Mesodermal cell (in vitro differentiated cells): ENCODE results near the gene TMEM176A.
"Not testable (repeated sequence)": the region's sequence is repeated elsewhere in the genome, so short reads cannot be mapped to it uniquely, and the experiment has no call there.

ENCODE experiments used
- H3K27ac ChIP-seq: 2 replicates; pipeline ENCODE4 v1.7.0; 2013; ENCODE audit warnings: mild to moderate bottlenecking, low read depth, low read length, moderate library complexity; ENCODE audit not compliant: severe bottlenecking
- H3K36me3 ChIP-seq: 2 replicates; pipeline ENCODE4 v1.7.1; 2013; ENCODE audit warnings: mild to moderate bottlenecking, low read length, moderate library complexity; ENCODE audit not compliant: control insufficient read depth, insufficient read depth
- H3K4me1 ChIP-seq: one replicate; pipeline ENCODE4 v1.7.1; 2013; ENCODE audit warnings: mild to moderate bottlenecking, low read length; ENCODE audit not compliant: insufficient read depth, control insufficient read depth, poor library complexity, severe bottlenecking
- H3K4me3 ChIP-seq: 2 replicates; pipeline ENCODE4 v1.7.0; 2013; ENCODE audit warnings: low read length, control low read depth, mild to moderate bottlenecking; ENCODE audit not compliant: insufficient read depth, poor library complexity, severe bottlenecking; ENCODE audit errors: extremely low read depth
- H3K9me3 ChIP-seq: 2 replicates; pipeline ENCODE4 v1.7.1; 2013; ENCODE audit warnings: mild to moderate bottlenecking, low read length, moderate library complexity; ENCODE audit not compliant: control insufficient read depth
- whole genome bisulfite sequencing, 2 experiments: methylation state at CpG; one replicate each; pipeline ENCODE4 v1.1.5; 2013; ENCODE audit warnings: missing lambda C conversion rate in 2 of 2; ENCODE audit not compliant: insufficient coverage in 2 of 2; 5-methylcytosine and 5-hydroxymethylcytosine counted together

TMEM176A gene

DNA sequence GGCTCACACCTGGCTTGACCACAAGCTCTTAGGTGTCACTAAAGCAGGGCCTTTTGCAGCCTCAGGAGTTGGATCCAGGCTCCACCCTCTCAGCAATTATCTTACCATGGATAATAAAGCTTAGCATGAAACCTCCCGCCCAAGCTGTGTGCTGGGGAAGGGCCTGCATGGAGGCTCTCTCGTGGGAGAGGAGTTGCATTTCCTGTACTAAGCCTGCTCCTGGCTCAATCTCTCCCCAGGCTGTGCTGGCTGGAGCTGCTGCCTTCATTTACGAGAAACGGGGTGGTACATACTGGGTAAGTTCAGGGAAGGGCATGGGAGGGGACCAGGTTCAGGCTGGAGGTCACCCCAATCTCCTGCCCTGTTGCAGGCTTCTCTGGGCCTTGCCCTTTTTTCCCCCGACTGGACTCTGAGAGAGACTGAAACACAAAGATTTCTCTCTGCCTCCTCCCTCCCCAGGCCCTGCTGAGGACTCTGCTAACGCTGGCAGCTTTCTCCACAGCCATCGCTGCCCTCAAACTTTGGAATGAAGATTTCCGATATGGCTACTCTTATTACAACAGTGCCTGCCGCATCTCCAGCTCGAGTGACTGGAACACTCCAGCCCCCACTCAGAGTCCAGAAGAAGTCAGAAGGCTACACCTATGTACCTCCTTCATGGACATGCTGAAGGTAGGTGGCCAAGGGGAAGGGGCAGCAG, 2.7 kb downstream of the TMEM176A start:
- no peaks in the 10 kb centered on the region for H3K4me1 ChIP-seq
- H3K4me3 ChIP-seq: no peak overlapping the region
- 56 to 83% methylated on average over 5 to 10 of the region's 10 CpGs for WGBS, 2 experiments
- peaks cover 3% of the 10 kb centered on the region for H3K9me3 ChIP-seq
- H3K27ac ChIP-seq: no peak overlapping the region
- H3K36me3 ChIP-seq: no peaks in the 10 kb centered on the region

DNA sequence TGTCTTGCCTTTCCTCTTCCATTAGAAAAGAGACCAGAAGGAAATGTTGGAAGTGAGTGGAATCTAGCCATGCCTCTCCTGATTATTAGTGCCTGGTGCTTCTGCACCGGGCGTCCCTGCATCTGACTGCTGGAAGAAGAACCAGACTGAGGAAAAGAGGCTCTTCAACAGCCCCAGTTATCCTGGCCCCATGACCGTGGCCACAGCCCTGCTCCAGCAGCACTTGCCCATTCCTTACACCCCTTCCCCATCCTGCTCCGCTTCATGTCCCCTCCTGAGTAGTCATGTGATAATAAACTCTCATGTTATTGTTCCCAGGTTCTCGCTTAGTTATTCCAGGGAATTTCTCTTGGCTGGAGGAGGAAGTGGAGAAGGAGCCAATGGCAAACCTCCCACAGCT, 4.2 kb downstream of the TMEM176A start:
- Histone ChIP-seq H3K27ac (no peak overlapping the region), H3K9me3 (peaks cover 3% of the 10 kb centered on the region), H3K4me3 (no peak overlapping the region), H3K4me1 (no peaks in the 10 kb centered on the region), H3K36me3 (no peaks in the 10 kb centered on the region)
- WGBS, 2 experiments: 100% methylated on average over 2 of the region's 5 CpGs

DNA sequence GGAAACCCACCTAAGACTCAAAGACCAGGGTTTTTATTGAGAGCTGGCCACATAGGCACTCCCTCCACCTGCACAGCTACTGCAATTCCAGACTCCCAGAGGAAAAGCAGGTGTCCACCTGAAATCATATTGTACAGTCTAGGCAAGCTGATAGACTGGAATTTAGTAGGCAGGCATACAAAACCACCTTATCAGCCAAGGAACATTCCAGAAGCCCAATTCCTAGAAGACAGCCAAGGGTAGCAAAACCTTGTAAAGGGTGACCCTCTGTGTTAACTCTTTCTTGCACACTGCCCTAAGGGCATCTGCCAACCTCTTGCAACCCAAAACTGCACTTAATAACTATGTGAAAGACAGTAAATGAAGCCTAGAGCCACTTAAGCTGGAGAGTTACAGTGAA, 5.3 kb downstream of the TMEM176A start:
- Histone ChIP-seq H3K9me3 (peaks cover 3% of the 10 kb centered on the region), H3K27ac (no peak overlapping the region), H3K4me1 (no peaks in the 10 kb centered on the region), H3K4me3 (no peak overlapping the region), H3K36me3 (no peaks in the 10 kb centered on the region)

DNA sequence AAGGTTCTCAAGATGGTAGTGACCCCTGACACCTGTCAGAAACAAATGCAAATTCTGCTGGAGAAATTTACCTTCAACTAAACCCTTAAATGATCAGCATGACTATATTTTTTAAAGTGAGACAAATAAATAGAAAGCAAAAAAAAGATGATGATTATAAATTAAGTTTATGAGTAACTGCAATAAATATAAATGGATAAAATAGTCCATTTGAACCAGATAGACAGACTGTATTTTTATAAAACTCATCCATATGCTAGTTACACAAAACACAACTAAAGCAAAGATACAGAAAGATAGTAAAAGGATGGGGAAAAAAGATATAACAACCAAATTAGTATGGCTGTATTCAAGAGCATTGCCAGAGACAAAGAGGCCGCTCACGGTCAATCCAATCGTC, 5.9 kb downstream of the TMEM176A start:
- H3K9me3 ChIP-seq: peaks cover 3% of the 10 kb centered on the region
- WGBS, 2 experiments: 93 to 96% methylated on average over 2 to 3 of the region's 3 CpGs
- H3K4me3 ChIP-seq: no peak overlapping the region
- no peaks in the 10 kb centered on the region for H3K36me3 ChIP-seq
- H3K27ac ChIP-seq: no peak overlapping the region
- H3K4me1 ChIP-seq: no peaks in the 10 kb centered on the region

DNA sequence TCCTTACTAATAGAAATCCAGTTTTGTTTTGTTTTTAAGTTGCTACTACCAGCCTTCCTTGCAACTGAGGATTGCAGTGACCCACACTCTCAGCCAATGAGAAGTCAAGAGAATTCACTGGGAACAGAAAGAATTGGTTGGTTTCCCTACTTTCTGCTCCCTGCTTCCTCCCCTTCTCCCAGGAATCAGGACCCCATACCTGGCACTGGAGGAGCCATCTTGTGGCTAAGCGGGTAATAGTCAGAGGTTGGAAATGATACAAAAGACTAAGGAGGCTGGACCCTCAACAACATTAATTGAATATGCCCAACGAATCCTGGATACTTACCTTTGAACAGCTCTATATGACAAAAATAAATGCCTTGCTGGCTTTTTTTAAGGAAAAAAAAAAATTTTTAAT, 6.3 kb downstream of the TMEM176A start:
- H3K9me3 ChIP-seq: peaks cover 3% of the 10 kb centered on the region
- WGBS, 2 experiments: no CpG with 5 or more reads among the region's 2 CpGs
- no peaks in the 10 kb centered on the region for H3K4me1 ChIP-seq
- no peak overlapping the region for H3K27ac ChIP-seq
- no peak overlapping the region for H3K4me3 ChIP-seq
- no peaks in the 10 kb centered on the region for H3K36me3 ChIP-seq

DNA sequence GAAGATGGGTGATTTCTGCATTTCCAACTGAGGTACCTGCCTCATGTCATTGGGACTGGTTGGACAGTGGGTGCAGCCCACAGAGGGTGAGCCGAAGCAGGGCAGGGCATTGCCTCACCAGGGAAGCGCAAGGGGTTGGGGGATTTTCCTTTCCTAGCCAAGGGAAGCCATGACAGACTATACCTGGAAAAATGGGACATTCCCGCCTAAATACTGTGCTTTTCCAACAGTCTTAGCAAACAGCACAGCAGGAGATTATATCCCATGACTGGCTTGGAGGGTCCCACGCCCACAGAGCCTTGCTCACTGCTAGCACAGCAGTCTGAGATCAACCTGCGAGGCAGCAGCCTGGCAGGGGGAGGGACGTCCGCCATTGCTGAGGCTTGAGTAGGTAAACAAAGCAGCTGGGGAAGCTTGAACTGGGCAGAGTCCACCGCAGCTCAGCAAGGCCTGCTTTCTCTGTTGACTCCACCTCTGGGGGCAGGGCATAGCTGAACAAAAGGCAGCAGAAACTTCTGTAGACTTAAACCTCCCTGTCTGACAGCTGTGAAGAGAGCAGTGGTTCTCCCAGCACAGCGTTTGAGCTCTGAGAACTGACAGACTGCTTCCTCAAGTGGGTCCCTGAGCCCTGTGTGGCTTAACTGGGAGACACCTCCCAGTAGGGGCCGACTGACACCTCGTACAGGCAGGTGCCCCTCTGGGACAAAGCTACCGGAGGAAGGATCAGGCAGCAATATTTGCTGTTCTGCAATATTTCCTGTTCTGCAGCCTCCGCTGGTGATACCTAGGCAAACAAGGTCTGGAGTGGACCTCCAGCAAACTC, 7.3 kb downstream of the TMEM176A start:
- H3K9me3 ChIP-seq, H3K4me3 ChIP-seq, H3K27ac ChIP-seq, H3K36me3 ChIP-seq, H3K4me1 ChIP-seq: not testable (repeated sequence)
- 78 to 88% methylated on average over 10 to 13 of the region's 13 CpGs for WGBS, 2 experiments

DNA sequence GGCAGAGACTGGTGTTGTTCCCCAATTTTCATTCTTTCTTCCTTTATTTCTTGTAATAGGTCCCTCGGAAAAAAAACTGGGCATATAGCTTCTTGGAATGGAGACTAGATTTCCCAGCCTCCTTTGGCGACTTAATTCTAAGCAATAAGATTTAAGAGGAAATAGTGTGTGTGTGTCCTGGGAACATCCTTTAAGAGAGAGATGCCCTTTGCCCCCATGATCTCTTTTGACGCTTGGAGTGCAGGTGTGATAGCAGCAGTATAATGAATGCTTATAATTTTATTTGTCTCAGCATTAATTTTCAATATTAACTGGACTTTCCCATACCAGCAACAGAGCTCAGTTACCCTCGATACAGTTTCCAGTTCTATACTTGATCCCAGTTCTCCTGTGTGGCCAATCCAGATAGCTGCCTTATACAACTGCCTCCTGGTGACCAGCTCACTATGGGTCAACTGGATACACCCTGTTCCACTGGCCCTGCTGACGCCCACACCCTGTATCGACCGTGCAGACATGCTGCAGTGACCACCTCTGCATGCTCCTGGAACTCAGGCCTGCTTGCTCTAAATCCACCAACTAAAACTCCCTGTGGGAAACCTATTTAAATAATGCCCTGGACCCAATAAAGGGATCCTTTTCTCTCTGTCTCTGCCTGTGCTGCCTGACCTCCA, 13.9 kb downstream of the TMEM176A start:
- H3K9me3 ChIP-seq: no peaks in the 10 kb centered on the region
- no peak overlapping the region for H3K27ac ChIP-seq
- H3K36me3 ChIP-seq: no peaks in the 10 kb centered on the region
- H3K4me3 ChIP-seq: no peak overlapping the region
- 53% methylated on average over 5 of the region's 7 CpGs for WGBS, 2 experiments
- no peaks in the 10 kb centered on the region for H3K4me1 ChIP-seq

DNA sequence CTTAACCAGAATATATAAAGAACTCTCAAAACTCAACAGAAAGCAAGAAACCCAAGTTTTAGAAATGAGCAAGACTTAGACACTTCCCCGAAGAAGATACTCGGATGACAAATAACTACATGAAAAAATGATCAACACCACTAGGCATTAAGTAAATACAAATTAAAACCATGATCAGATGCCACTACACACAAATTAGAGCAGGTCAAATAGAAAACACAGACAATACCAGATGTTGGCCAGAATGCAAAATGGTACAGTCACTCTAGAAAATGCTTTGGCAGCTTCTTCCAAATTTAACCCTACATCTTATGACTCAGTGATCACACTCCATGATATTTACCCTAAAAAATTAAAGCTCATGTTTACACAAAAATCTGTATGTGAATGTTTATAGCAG, 18.4 kb downstream of the TMEM176A start:
- Histone ChIP-seq H3K27ac (no peak overlapping the region), H3K4me3 (no peak overlapping the region), H3K9me3 (no peaks in the 10 kb centered on the region), H3K4me1 (no peaks in the 10 kb centered on the region), H3K36me3 (no peaks in the 10 kb centered on the region)
- WGBS, 2 experiments: no CpG with 5 or more reads among the region's 2 CpGs

DNA sequence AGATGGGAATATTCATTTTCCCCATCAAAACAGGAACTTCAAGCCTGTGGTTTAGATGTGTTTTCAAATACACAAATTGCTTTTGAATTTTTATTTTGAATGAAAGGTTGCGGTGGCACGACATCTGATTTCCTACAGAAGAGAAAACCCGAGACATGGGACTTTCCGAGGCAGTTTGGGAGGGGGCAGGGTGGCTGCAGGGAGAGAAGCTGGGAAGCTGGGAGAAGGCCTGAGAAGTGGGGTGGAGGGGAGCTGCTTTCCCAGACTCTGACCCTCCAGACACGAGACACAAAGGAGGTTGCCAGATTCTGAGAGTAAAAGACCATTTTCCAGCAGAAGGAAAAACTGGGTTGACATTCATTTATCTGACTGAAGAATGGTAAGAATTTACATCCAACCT, 19.6 kb downstream of the TMEM176A start:
- Histone ChIP-seq H3K9me3 (no peaks in the 10 kb centered on the region), H3K4me1 (no peaks in the 10 kb centered on the region), H3K36me3 (no peaks in the 10 kb centered on the region), H3K4me3 (no peak overlapping the region), H3K27ac (no peak overlapping the region)
- WGBS, 2 experiments: 80 to 85% methylated on average over 4 of the region's 5 CpGs

DNA sequence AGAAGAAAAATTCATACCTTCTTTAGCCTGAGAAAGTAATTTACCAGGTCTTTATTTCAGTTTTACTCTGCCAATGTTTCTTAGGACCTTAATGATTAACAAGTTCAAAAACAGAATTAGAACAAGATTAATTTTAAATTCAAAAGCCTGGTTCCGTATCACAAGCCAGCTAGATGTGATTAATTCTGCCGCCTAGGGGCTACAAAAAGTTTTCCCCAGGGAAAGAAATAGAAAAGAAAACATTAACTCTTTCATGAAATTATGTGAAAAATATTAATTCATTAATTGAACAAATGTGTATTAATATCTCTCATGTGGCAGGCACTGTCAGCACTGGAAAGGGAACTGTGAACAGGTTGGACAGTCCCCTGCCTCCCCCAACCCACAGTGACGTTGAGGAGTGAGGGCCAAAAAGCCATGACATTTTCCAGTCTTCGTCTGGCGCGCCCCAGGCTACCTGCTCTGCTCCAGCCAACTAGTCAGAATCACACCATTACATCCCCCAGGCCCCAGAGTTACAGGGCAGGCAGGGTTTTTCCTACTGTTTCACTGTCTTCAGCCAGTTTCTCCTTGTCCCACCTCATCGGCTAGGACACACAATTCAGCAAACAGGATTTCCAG, 20.1 kb downstream of the TMEM176A start:
- 93 to 100% methylated on average over 1 to 5 of the region's 7 CpGs for WGBS, 2 experiments

More for the DNA sequence above, 20.1 kb downstream of the TMEM176A start:
- Histone ChIP-seq H3K4me3 (no peak overlapping the region), H3K27ac (no peak overlapping the region), H3K36me3 (no peaks in the 10 kb centered on the region), H3K9me3 (no peaks in the 10 kb centered on the region), H3K4me1 (no peaks in the 10 kb centered on the region)
